ENCODE data around the gene KREMEN1. TPM values are rescaled to one million over a fixed set of nuclear protein-coding genes. Genes with fewer than 3 reads are reported as not detected.
A peak's percentile ranks its signal among the peaks of the same experiment; 100 is the strongest.

Gene KREMEN1
- total RNA-seq, 1 donor from 2014 or later, result 10.7 TPM

- H3K9me3 ChIP-seq, result no peaks in the 10 kb centered on the region
- peaks cover 3 to 18% of the 10 kb centered on the region in 2 donors for H3K4me1 ChIP-seq
- H3K27me3 ChIP-seq, result no peaks in the 10 kb centered on the region
- H3K36me3 ChIP-seq, result no peaks in the 10 kb centered on the region
- H3K4me3 ChIP-seq, result no peak overlapping the region
- peak in 1 of 2 donors; percentile 49 for DNase-seq (ENCODE audit: low spot score in 2 of 2)
- no peak overlapping the region for H3K27ac ChIP-seq
- intact Hi-C loops (cut with DNase I), result loop anchor here (5.0 kb wide), 1 partner anchor 79 kb away; the partner anchor contains the start of gene KREMEN1
- TF ChIP-seq CTCF (IDR thresholded peaks at IDR 0.05), result no peak
Observed at GRCh38 chr22:29151316-29151715, 78.5 kb downstream of the KREMEN1 start.

GRCh38 chr22:29152045-29152953 is 79.5 kb downstream of the KREMEN1 start:
- TF ChIP-seq CTCF (IDR thresholded peaks at IDR 0.05), result no peak
- intact Hi-C loops (cut with DNase I), result loop anchor here (2.0 to 5.0 kb wide), 2 partner anchors 80 to 297 kb away; partner anchors contain the start of gene KREMEN1
- H3K4me3 ChIP-seq, result peak overlapping the region in 1 of 2 donors; percentile 34
- peak in 1 of 2 donors; percentile 63 for DNase-seq (ENCODE audit: low spot score in 2 of 2)
- no peaks in the 10 kb centered on the region for H3K36me3 ChIP-seq
- no peaks in the 10 kb centered on the region for H3K9me3 ChIP-seq
- no peaks in the 10 kb centered on the region for H3K27me3 ChIP-seq
- H3K4me1 ChIP-seq, result peaks cover 3 to 18% of the 10 kb centered on the region in 2 donors
- peak overlapping the region; percentile 72 to 78 for H3K27ac ChIP-seq

GRCh38 chr22:29152954-29153719 is 80.3 kb downstream of the KREMEN1 start:
- H3K27ac ChIP-seq, result peak overlapping the region; percentile 72 to 78
- DNase-seq (ENCODE audit: low spot score in 2 of 2), result peak in 1 of 2 donors; percentile 67
- H3K9me3 ChIP-seq, result no peaks in the 10 kb centered on the region
- H3K4me1 ChIP-seq, result peaks cover 3 to 18% of the 10 kb centered on the region in 2 donors
- H3K27me3 ChIP-seq, result no peaks in the 10 kb centered on the region
- H3K4me3 ChIP-seq, result peak overlapping the region in 1 of 2 donors; percentile 34
- H3K36me3 ChIP-seq, result no peaks in the 10 kb centered on the region
- intact Hi-C loops (cut with DNase I), result loop anchor here (2.0 to 5.0 kb wide), 2 partner anchors 81 to 298 kb away; partner anchors contain the start of gene KREMEN1
- no peak for TF ChIP-seq CTCF (IDR thresholded peaks at IDR 0.05)

- intact Hi-C loops (cut with DNase I), result loop anchor here (5.0 kb wide), 2 partner anchors 82 to 93 kb away; partner anchors contain the start of gene KREMEN1
- no peaks in the 10 kb centered on the region for H3K9me3 ChIP-seq
- H3K27ac ChIP-seq, result no peak overlapping the region
- DNase-seq (ENCODE audit: low spot score in 2 of 2), result peak in 1 of 2 donors; percentile 82
- peak; percentile 84 to 99 (median 96) for TF ChIP-seq CTCF (IDR thresholded peaks at IDR 0.05)
- H3K36me3 ChIP-seq, result no peaks in the 10 kb centered on the region
- H3K27me3 ChIP-seq, result no peaks in the 10 kb centered on the region
- H3K4me1 ChIP-seq, result peaks cover 3 to 15% of the 10 kb centered on the region in 2 donors
- peak overlapping the region; percentile 7 to 47 for H3K4me3 ChIP-seq
Observed at GRCh38 chr22:29154364-29155048, 81.7 kb downstream of the KREMEN1 start.

GRCh38 chr22:29155966-29156365 is 83.1 kb downstream of the KREMEN1 start:
- Histone ChIP-seq H3K4me3 (no peak overlapping the region), H3K4me1 (peaks cover 3 to 10% of the 10 kb centered on the region in 2 donors), H3K27me3 (no peaks in the 10 kb centered on the region), H3K9me3 (no peaks in the 10 kb centered on the region), H3K27ac (no peak overlapping the region), H3K36me3 (no peaks in the 10 kb centered on the region)
- no peak for DNase-seq (ENCODE audit: low spot score in 2 of 2)
- intact Hi-C loops (cut with DNase I), result loop anchor here (5.0 kb wide), 1 partner anchor 91 kb away; no protein-coding TSS in a partner anchor
- no peak for TF ChIP-seq CTCF (IDR thresholded peaks at IDR 0.05)

Measured in ascending aorta (tissue), 2 donors.